Measurements from ENCODE around the gene PRKAG2. TPM values are rescaled to one million over a fixed set of nuclear protein-coding genes. Genes with fewer than 3 reads are reported as not detected.

PRKAG2 gene
- total and polyA plus RNA-seq, 2 experiments from 2014 or later, result 9.1 to 14.9 TPM

DNA sequence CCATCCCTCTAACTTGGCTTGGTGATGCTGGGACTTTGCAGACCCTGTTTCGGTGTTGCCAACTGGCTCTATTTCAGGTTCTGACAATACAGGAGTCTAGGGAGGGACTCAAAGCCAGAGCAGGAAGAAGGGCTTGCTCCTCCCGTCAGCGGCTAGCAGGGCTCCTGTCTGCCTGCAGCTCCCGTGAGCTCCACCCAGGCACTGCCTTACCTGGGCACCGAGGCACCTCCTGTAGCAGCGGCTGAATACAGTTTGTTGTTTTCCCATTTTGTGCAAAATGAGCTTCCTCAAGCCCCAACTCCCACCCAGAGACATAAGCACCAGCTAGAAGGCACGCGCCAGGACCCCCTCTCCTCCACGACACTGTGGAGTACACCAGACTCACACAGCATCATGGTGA lies 287.9 kb downstream of the PRKAG2 start (continued):
- TF ChIP-seq ETS1 (IDR thresholded peaks at IDR 0.05) (no peak), CREB1 (CRISPR knock-in tag; IDR thresholded peaks at IDR 0.05; ENCODE audit: low read depth) (no peak)

GRCh38 chr7:151586531-151587260 lies 290.2 kb downstream of the PRKAG2 start:
- Histone ChIP-seq H3K36me3 (ENCODE audit: insufficient read depth) (no peaks in the 10 kb centered on the region), H3K9me2 (ENCODE audit: insufficient read depth) (no peaks in the 10 kb centered on the region), H3K27me3 (ENCODE audit: insufficient read depth) (no peaks in the 10 kb centered on the region), H3F3A (replicated peaks; ENCODE audit: low read depth) (no peaks in the 10 kb centered on the region), H3K27ac (ENCODE audit: low read depth) (no peak overlapping the region), H3K79me2 (replicated peaks; ENCODE audit: insufficient read depth) (no peaks in the 10 kb centered on the region), H3K4me3 (no peak overlapping the region), H2AFZ (no peak overlapping the region), H3K4me2 (no peak overlapping the region), H4K20me1 (replicated peaks; ENCODE audit: insufficient read depth) (no peaks in the 10 kb centered on the region; the same call in 1 of the 2 replicates), H3K4me1 (ENCODE audit: insufficient read depth) (no peaks in the 10 kb centered on the region)
- Mint-ChIP-seq H3K27ac (no peak overlapping the region), H3K4me3 (no peak overlapping the region), H3K9me3 (no peaks in the 10 kb centered on the region), H3K36me3 (ENCODE audit: low read depth) (no peaks in the 10 kb centered on the region), H3K27me3 (ENCODE audit: insufficient read depth, low read depth, poor library complexity) (peaks cover 2% of the 10 kb centered on the region), H3K4me1 (no peaks in the 10 kb centered on the region)
- DNase-seq (ENCODE audit: low spot score) (no peak), ATAC-seq (no peak)
- TF ChIP-seq CTCF (conservative IDR thresholded peaks at IDR 0.05; ENCODE audit: low read depth in 2 of 2) (no peak), POLR2AphosphoS5 (IDR thresholded peaks at IDR 0.05; ENCODE audit: low read depth) (no peak), ZNF462 (CRISPR knock-in tag; IDR thresholded peaks at IDR 0.05) (no peak), JUNB (IDR thresholded peaks at IDR 0.05; ENCODE audit: unreplicated experiment) (no peak), CREB1 (CRISPR knock-in tag; IDR thresholded peaks at IDR 0.05; ENCODE audit: low read depth) (no peak), REST (IDR thresholded peaks at IDR 0.05; ENCODE audit: unreplicated experiment) (no peak), EZH2phosphoT487 (IDR thresholded peaks at IDR 0.05; ENCODE audit: unreplicated experiment) (no peak), ETS1 (IDR thresholded peaks at IDR 0.05) (no peak), ZNF331 (CRISPR knock-in tag; IDR thresholded peaks at IDR 0.05; ENCODE audit: low read depth) (no peak), STAT1 (IDR thresholded peaks at IDR 0.05; ENCODE audit: unreplicated experiment) (no peak)
